ENCODE measurements around the gene CDT1.

- TF ChIP-seq CTCF (IDR thresholded peaks at IDR 0.05; ENCODE audit: low read length): no peak
- TF ChIP-seq EZH2 (IDR thresholded peaks at IDR 0.05; ENCODE audit: borderline replicate concordance, low read length): no peak
Measured at GRCh38 chr16:88789594-88789993, 14.0 kb upstream of the CDT1 start.
